ENCODE results near the gene PLA2G12A.

Gene PLA2G12A

DNA sequence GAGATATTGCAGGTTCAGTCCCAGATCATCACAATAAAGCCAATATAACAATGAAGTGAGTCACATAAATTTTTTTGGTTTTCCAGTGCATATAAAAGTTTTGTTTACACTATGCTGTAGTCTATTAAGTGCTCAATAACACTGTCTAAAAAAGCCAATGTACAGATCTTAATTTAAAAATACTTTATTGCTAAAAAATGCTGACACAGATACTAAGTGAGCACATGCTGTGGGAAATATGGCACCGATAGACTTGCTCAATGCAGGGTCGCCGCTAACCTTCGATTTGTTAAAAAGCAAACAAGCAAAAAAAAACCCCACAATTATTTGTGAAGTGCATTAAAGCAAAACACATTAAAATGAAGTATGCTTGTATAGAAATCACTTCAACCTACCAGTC, 10.3 kb downstream of the PLA2G12A start:
- Histone ChIP-seq H3K9me3 (ENCODE audit: control insufficient read depth, low read length) (no peaks in the 10 kb centered on the region), H3K4me1 (no peaks in the 10 kb centered on the region), H3K4me2 (ENCODE audit: low read length) (no peak overlapping the region), H3K27me3 (ENCODE audit: control insufficient read depth, insufficient read depth, low read length) (no peaks in the 10 kb centered on the region), H3K79me2 (peaks cover 16% of the 10 kb centered on the region), H3K36me3 (ENCODE audit: control insufficient read depth, insufficient read depth, low read length) (no peaks in the 10 kb centered on the region), H2AFZ (no peak overlapping the region), H3K4me3 (ENCODE audit: low read depth, low read length) (no peak overlapping the region), H3K9ac (no peak overlapping the region), H3K27ac (no peak overlapping the region)
- TF ChIP-seq, protein P1, sequence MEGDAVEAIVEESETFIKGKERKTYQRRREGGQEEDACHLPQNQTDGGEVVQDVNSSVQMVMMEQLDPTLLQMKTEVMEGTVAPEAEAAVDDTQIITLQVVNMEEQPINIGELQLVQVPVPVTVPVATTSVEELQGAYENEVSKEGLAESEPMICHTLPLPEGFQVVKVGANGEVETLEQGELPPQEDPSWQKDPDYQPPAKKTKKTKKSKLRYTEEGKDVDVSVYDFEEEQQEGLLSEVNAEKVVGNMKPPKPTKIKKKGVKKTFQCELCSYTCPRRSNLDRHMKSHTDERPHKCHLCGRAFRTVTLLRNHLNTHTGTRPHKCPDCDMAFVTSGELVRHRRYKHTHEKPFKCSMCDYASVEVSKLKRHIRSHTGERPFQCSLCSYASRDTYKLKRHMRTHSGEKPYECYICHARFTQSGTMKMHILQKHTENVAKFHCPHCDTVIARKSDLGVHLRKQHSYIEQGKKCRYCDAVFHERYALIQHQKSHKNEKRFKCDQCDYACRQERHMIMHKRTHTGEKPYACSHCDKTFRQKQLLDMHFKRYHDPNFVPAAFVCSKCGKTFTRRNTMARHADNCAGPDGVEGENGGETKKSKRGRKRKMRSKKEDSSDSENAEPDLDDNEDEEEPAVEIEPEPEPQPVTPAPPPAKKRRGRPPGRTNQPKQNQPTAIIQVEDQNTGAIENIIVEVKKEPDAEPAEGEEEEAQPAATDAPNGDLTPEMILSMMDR (IDR thresholded peaks at IDR 0.05) = no peak

DNA sequence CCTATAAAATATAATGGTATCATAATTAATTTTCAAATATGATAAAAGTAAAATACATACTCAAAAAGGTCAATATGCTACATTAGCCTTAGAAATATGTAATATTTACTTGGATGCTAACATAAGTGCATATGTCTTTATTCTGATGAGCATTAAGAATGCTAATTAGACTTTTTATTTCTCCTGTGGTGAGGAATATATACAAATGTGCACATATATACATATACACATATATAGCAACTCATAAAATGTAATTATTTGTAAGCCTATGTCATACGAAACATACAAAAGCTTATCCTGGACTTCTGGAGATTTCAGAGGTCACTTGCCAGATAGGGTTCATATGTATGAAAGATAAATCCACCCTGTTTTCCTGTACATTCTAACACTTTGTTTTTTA, 11.1 kb downstream of the PLA2G12A start:
- Histone ChIP-seq H3K4me2 (ENCODE audit: low read length) (no peak overlapping the region), H3K9me3 (ENCODE audit: control insufficient read depth, low read length) (no peaks in the 10 kb centered on the region), H3K79me2 (peaks cover 12% of the 10 kb centered on the region), H3K36me3 (ENCODE audit: control insufficient read depth, insufficient read depth, low read length) (no peaks in the 10 kb centered on the region), H3K4me3 (ENCODE audit: low read depth, low read length) (no peak overlapping the region), H3K27me3 (ENCODE audit: control insufficient read depth, insufficient read depth, low read length) (no peaks in the 10 kb centered on the region), H3K9ac (no peak overlapping the region), H3K27ac (no peak overlapping the region), H3K4me1 (no peaks in the 10 kb centered on the region), H2AFZ (no peak overlapping the region)
- TF ChIP-seq, protein P1 (IDR thresholded peaks at IDR 0.05) = no peak

DNA sequence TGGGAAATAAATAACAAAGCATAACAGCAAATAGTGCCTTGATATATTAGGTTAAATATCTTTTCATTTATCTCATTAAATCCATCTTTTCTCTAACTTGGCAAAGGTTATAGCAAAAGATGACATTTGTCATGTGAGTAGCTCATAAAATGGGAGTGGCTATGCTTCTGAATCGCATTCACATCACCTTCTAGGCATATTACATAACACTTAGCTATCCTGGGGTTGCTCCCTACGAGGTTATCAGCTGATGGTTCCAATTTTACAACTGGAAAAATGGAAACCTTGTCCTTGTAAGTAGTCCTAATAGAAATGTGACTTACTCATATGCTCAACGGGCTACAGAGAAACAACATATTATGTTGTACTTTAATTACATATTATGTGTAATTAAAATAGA, 16.4 kb downstream of the PLA2G12A start:
- H2AFZ ChIP-seq = no peak overlapping the region
- H3K4me1 ChIP-seq = no peaks in the 10 kb centered on the region
- H3K4me2 ChIP-seq (ENCODE audit: low read length) = no peak overlapping the region
- H3K9me3 ChIP-seq (ENCODE audit: control insufficient read depth, low read length) = no peaks in the 10 kb centered on the region
- H3K79me2 ChIP-seq = no peaks in the 10 kb centered on the region
- TF ChIP-seq, protein P1 (IDR thresholded peaks at IDR 0.05) = no peak
- no peaks in the 10 kb centered on the region for H3K27me3 ChIP-seq (ENCODE audit: control insufficient read depth, insufficient read depth, low read length)
- no peak overlapping the region for H3K27ac ChIP-seq
- H3K4me3 ChIP-seq (ENCODE audit: low read depth, low read length) = no peak overlapping the region
- H3K9ac ChIP-seq = no peak overlapping the region
- H3K36me3 ChIP-seq (ENCODE audit: control insufficient read depth, insufficient read depth, low read length) = no peaks in the 10 kb centered on the region

DNA sequence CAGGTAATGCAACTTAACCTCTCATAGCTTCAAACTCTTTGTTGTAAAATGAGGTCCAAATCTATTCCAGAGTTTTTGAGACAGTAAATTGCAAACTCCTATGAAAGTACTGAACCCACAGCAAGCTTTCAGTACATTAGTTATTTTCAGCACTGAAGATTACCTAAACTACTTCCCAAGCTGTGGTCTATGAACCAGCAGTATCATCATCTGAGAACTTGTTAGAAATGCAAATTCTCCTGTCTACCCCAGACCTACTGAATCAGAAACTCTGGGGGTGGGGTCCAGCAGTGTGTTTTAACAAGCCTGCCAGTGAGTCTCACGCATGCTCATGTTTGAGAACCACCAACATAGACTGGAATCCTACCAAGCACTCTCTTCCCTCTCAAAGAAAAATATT, 20.9 kb downstream of the PLA2G12A start:
- H3K36me3 ChIP-seq (ENCODE audit: control insufficient read depth, insufficient read depth, low read length) = no peaks in the 10 kb centered on the region
- no peaks in the 10 kb centered on the region for H3K79me2 ChIP-seq
- H3K27me3 ChIP-seq (ENCODE audit: control insufficient read depth, insufficient read depth, low read length) = no peaks in the 10 kb centered on the region
- TF ChIP-seq, protein P1 (IDR thresholded peaks at IDR 0.05) = no peak
- H3K4me2 ChIP-seq (ENCODE audit: low read length) = no peak overlapping the region
- H3K9ac ChIP-seq = no peak overlapping the region
- H3K9me3 ChIP-seq (ENCODE audit: control insufficient read depth, low read length) = no peaks in the 10 kb centered on the region
- no peaks in the 10 kb centered on the region for H3K4me1 ChIP-seq
- H3K4me3 ChIP-seq (ENCODE audit: low read depth, low read length) = no peak overlapping the region
- no peak overlapping the region for H3K27ac ChIP-seq
- no peak overlapping the region for H2AFZ ChIP-seq

DNA sequence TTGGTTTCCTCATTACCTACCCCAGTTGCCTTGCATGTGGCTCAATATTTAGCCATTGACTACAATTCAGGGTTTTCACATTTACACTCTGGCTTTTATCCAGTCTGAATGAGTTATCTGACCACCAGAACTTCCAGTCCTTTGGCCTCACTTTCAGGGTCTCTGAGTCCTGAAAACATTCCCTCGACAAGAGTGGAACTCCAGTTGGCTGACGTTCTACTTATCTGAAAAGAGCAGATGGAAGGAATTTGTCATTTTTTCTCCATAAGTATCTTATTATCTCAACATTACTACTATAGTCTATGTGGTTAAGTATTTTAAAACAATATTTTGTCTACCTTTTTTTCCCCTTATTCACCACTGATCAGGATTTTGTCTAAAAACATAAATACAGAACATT, 21.4 kb downstream of the PLA2G12A start:
- H3K9ac ChIP-seq = no peak overlapping the region
- no peaks in the 10 kb centered on the region for H3K4me1 ChIP-seq
- H3K4me2 ChIP-seq (ENCODE audit: low read length) = no peak overlapping the region
- no peaks in the 10 kb centered on the region for H3K79me2 ChIP-seq
- no peaks in the 10 kb centered on the region for H3K9me3 ChIP-seq (ENCODE audit: control insufficient read depth, low read length)
- TF ChIP-seq, protein P1 (IDR thresholded peaks at IDR 0.05) = no peak
- no peak overlapping the region for H2AFZ ChIP-seq
- H3K36me3 ChIP-seq (ENCODE audit: control insufficient read depth, insufficient read depth, low read length) = no peaks in the 10 kb centered on the region
- no peak overlapping the region for H3K27ac ChIP-seq
- H3K27me3 ChIP-seq (ENCODE audit: control insufficient read depth, insufficient read depth, low read length) = no peaks in the 10 kb centered on the region
- H3K4me3 ChIP-seq (ENCODE audit: low read depth, low read length) = no peak overlapping the region

Measured in parathyroid adenoma (tissue), 2 donors.